Astrocyte (in vitro differentiated cells and primary cell): ENCODE measurements around the gene AMPD3. TPM values are rescaled to one million over a fixed set of nuclear protein-coding genes. Genes with fewer than 3 reads are reported as not detected.

Experiments
- DNase-seq: peaks from one replicate; pipeline ENCODE4 v3.0.0-alpha.2; 2010; ENCODE audit warnings: low read depth
- FAIRE-seq: peaks from 2 replicates; lab custom pipeline; 2011; peaks lifted over from hg19 to GRCh38; lab: Jason Lieb, UNC
- H2AFZ ChIP-seq: 2 replicates; pipeline ENCODE4 v1.6.0; 2012; ENCODE audit warnings: low read depth, low read length, inconsistent platforms
- H3K27ac ChIP-seq: 2 replicates; pipeline ENCODE4 v1.5.1; 2011; ENCODE audit warnings: low read depth, low read length, inconsistent platforms
- H3K27me3 ChIP-seq: 2 replicates; pipeline ENCODE4 v1.6.0; 2011; ENCODE audit warnings: low read length, inconsistent platforms; ENCODE audit not compliant: insufficient read depth
- H3K36me3 ChIP-seq: 2 replicates; pipeline ENCODE4 v1.5.1; 2011; ENCODE audit warnings: low read length, inconsistent platforms; ENCODE audit not compliant: insufficient read depth
- H3K4me1 ChIP-seq: 2 replicates; pipeline ENCODE4 v1.5.1; 2011; ENCODE audit warnings: low read length, inconsistent platforms; ENCODE audit not compliant: insufficient read depth
- H3K4me2 ChIP-seq: 2 replicates; pipeline ENCODE4 v1.6.0; 2012; ENCODE audit warnings: low read length, inconsistent platforms
- H3K4me3 ChIP-seq: 2 replicates; pipeline ENCODE4 v1.5.1; 2011; ENCODE audit warnings: low read depth, mild to moderate bottlenecking, low read length, inconsistent platforms; ENCODE audit not compliant: insufficient read depth
- H3K79me2 ChIP-seq: 2 replicates; pipeline ENCODE4 v1.6.0; 2012; ENCODE audit warnings: mild to moderate bottlenecking, low read length, inconsistent platforms; ENCODE audit not compliant: insufficient read depth
- H3K9ac ChIP-seq: 2 replicates; pipeline ENCODE4 v1.6.0; 2012; ENCODE audit warnings: mild to moderate bottlenecking, low read length, inconsistent platforms
- H3K9me3 ChIP-seq: 2 replicates; pipeline ENCODE4 v1.5.1; 2012; ENCODE audit warnings: low read depth, mild to moderate bottlenecking, low read length, inconsistent platforms; ENCODE audit not compliant: insufficient read depth
- H4K20me1 ChIP-seq: 2 replicates; pipeline ENCODE4 v1.6.0; 2012; ENCODE audit warnings: low read length, inconsistent platforms; ENCODE audit not compliant: insufficient read depth
- H3K27ac Mint-ChIP-seq: one replicate; pipeline ENCODE4 v1.8.0; 2021; ENCODE audit warnings: mild to moderate bottlenecking, mixed read lengths; ENCODE audit not compliant: unreplicated experiment
- H3K27me3 Mint-ChIP-seq: one replicate; pipeline ENCODE4 v1.8.0; 2021; ENCODE audit warnings: low read depth, mixed read lengths; ENCODE audit not compliant: unreplicated experiment
- H3K36me3 Mint-ChIP-seq: one replicate; pipeline ENCODE4 v1.8.0; 2021; ENCODE audit warnings: low read depth, mixed read lengths; ENCODE audit not compliant: unreplicated experiment
- H3K4me1 Mint-ChIP-seq: one replicate; pipeline ENCODE4 v1.8.0; 2021; ENCODE audit warnings: low read depth, mixed read lengths; ENCODE audit not compliant: unreplicated experiment
- H3K4me3 Mint-ChIP-seq: one replicate; pipeline ENCODE4 v1.8.0; 2021; ENCODE audit warnings: mild to moderate bottlenecking, moderate library complexity, mixed read lengths; ENCODE audit not compliant: unreplicated experiment
- H3K9me3 Mint-ChIP-seq: one replicate; pipeline ENCODE4 v1.8.0; 2021; ENCODE audit warnings: mild to moderate bottlenecking, mixed read lengths; ENCODE audit not compliant: unreplicated experiment
- CTCF ChIP-seq: IDR thresholded peaks from 2 replicates; pipeline ENCODE4 v1.5.1; 2011; ENCODE audit warnings: low read depth, mild to moderate bottlenecking, inconsistent platforms, low read length, moderate library complexity; ENCODE audit not compliant: insufficient read depth
- EZH2 ChIP-seq: IDR thresholded peaks from 2 replicates; pipeline ENCODE4 v1.6.1; 2012; ENCODE audit warnings: mild to moderate bottlenecking, low read length, inconsistent platforms; ENCODE audit not compliant: insufficient read depth
- total RNA-seq: library from RNA; stranded (reverse); gene quantifications from 2 replicates; pipeline ENCODE4 v1.2.1, GENCODE V29; 2021

Gene AMPD3
- total RNA-seq, 1 donor from 2014 or later = 5.6 TPM

- no peak for TF ChIP-seq EZH2
- no peak for TF ChIP-seq CTCF
- H3K4me3 Mint-ChIP-seq = no peak overlapping the region
- DNase-seq (no peak), FAIRE-seq (no peak)
- no peak overlapping the region for H3K27ac Mint-ChIP-seq
- no peak overlapping the region for H3K27ac ChIP-seq
- peaks cover 15% of the 10 kb centered on the region for H3K36me3 Mint-ChIP-seq
- peaks cover 1% of the 10 kb centered on the region for H3K9me3 Mint-ChIP-seq
- no peaks in the 10 kb centered on the region for H3K27me3 Mint-ChIP-seq
- H4K20me1 ChIP-seq = no peaks in the 10 kb centered on the region
- no peaks in the 10 kb centered on the region for H3K9me3 ChIP-seq
- H3K36me3 ChIP-seq = no peaks in the 10 kb centered on the region
- no peak overlapping the region for H3K4me3 ChIP-seq
- peaks cover 8% of the 10 kb centered on the region for H3K4me1 Mint-ChIP-seq
- peaks cover 16% of the 10 kb centered on the region for H3K4me1 ChIP-seq
- no peaks in the 10 kb centered on the region for H3K79me2 ChIP-seq
- no peak overlapping the region for H2AFZ ChIP-seq
- no peak overlapping the region for H3K4me2 ChIP-seq
- no peaks in the 10 kb centered on the region for H3K27me3 ChIP-seq
- no peak overlapping the region for H3K9ac ChIP-seq
Measured at GRCh38 chr11:10493041-10493663, 38.1 kb downstream of the AMPD3 start.

- DNase-seq = no peak
- Mint-ChIP-seq H3K27me3 (no peaks in the 10 kb centered on the region), H3K36me3 (peaks cover 16% of the 10 kb centered on the region), H3K4me1 (peaks cover 7% of the 10 kb centered on the region), H3K27ac (no peak overlapping the region), H3K4me3 (no peak overlapping the region), H3K9me3 (no peaks in the 10 kb centered on the region)
- H3K27me3 ChIP-seq = no peaks in the 10 kb centered on the region
- no peaks in the 10 kb centered on the region for H3K36me3 ChIP-seq
- no peaks in the 10 kb centered on the region for H3K79me2 ChIP-seq
- peaks cover 16% of the 10 kb centered on the region for H3K4me1 ChIP-seq
- H3K9ac ChIP-seq = no peak overlapping the region
- no peak overlapping the region for H3K4me3 ChIP-seq
- H4K20me1 ChIP-seq = no peaks in the 10 kb centered on the region
- no peak overlapping the region for H3K27ac ChIP-seq
- H3K4me2 ChIP-seq = no peak overlapping the region
- no peaks in the 10 kb centered on the region for H3K9me3 ChIP-seq
- TF ChIP-seq CTCF (no peak), EZH2 (no peak)
- no peak for FAIRE-seq
- H2AFZ ChIP-seq = no peak overlapping the region
Measured at GRCh38 chr11:10494636-10495463, 39.8 kb downstream of the AMPD3 start.

- Mint-ChIP-seq H3K9me3 (no peaks in the 10 kb centered on the region), H3K4me3 (no peak overlapping the region), H3K4me1 (peaks cover 4% of the 10 kb centered on the region), H3K27me3 (no peaks in the 10 kb centered on the region), H3K36me3 (peaks cover 16% of the 10 kb centered on the region), H3K27ac (no peak overlapping the region)
- H3K4me3 ChIP-seq = no peak overlapping the region
- H3K79me2 ChIP-seq = no peaks in the 10 kb centered on the region
- FAIRE-seq (no peak), DNase-seq (no peak)
- H3K27me3 ChIP-seq = no peaks in the 10 kb centered on the region
- H3K4me2 ChIP-seq = no peak overlapping the region
- no peaks in the 10 kb centered on the region for H3K9me3 ChIP-seq
- peaks cover 12% of the 10 kb centered on the region for H3K4me1 ChIP-seq
- no peak overlapping the region for H2AFZ ChIP-seq
- H3K27ac ChIP-seq = no peak overlapping the region
- H3K36me3 ChIP-seq = no peaks in the 10 kb centered on the region
- no peak overlapping the region for H3K9ac ChIP-seq
- no peak for TF ChIP-seq EZH2
- H4K20me1 ChIP-seq = no peaks in the 10 kb centered on the region
Measured at GRCh38 chr11:10495464-10495786, 40.4 kb downstream of the AMPD3 start.
